Measurements from ENCODE around the gene RBM28.

RBM28 gene
- total RNA-seq = 22.4 to 68.0 reads per million in 2 donors

GRCh38 chr7:128343554-128344430 is at the start of gene RBM28:
RBM28 (minus strand) TSS chr7:128343908; CDS start chr7:128343793, 115 bp downstream.
- DNase-seq = peak; percentile 75

- no peak for DNase-seq
Observed at GRCh38 chr7:128392446-128393327, 49.0 kb upstream of the RBM28 start.

DNA sequence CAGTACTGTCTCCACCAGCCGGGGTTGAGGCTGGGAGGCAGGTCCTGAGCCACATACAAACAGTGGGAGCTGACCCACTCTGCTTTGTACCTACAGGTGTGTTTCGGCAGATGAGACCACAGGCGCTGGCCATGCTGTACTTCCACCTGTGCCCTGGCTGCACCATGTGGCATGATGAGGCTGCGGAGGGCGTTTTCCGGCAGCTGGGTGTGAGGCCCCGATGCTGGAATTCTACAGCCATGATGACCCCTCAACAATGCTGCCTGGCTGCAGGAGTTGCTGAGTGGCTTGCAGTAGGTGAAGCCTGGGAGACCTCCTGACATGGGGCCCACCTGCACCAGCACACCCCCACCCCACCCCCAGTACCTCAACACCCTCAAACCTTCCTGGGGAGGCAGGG is 48.1 kb upstream of the RBM28 start:
- DNase-seq = no peak

DNA sequence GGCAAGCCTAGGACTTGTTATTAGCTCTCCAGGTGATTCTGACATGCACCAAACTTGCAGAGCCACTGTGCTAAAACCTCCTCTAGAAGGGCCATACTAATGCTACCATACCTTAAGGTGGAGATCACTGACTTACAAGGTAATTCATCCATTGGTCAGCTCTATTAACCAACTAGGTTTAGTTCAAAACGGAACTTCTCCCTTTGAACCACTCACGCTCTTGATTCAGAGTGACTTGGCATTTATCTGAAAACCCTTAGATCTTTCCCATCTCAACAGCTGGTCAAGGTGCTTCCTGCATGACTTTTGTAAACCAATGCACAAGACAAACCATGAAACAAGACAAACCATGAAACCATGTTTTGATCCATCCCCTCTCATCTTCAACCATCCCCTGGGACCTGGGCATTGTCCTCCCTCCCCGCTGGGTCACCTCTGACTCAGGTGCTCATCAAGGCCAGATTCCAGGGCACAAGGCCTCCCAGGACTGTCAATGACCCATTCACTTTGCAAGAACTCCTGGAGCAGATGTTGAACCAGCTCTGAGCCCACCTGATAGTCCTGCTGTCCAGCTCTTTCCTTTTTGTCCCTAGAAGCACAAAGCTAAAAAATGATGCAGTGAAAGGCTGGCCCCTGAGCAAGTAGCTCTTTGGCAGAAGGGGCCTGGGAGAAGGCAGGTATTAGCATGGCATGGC is 47.3 kb upstream of the RBM28 start:
- DNase-seq = no peak

DNA sequence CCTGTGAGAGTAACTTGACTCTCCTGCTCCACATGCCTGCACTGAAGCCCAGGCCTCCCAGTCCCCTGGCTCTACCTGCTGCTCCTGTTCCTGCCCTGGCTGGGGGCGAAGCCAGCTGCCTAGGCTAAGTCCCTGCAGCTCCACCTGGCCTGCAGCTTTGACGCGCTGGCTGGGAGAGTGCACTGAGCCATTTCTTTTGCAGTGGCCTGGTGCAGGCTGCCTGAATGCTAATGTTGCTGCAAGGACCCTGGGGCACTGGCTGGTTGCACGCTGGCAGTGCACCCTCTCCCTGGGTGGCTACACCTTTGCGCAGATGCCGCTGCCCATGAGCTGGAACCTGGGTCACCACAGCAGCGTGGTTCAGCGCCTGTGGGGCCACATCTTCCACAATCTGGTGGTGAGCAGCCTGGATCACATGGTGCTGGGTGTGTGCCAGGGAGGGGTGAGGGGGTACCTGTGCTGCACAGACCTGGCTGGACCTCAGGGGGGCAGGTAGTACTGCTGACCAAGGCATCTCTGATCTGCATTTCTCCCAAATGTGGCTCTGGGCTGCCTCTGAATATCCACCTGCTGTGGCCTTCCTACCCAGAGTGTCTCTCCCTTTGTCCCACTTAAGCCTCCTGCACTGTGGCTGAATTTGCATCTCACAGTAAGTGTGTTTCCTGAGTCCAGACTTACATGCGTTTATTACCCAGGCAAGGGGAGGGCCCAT is 46.1 kb upstream of the RBM28 start:
- DNase-seq = no peak

DNA sequence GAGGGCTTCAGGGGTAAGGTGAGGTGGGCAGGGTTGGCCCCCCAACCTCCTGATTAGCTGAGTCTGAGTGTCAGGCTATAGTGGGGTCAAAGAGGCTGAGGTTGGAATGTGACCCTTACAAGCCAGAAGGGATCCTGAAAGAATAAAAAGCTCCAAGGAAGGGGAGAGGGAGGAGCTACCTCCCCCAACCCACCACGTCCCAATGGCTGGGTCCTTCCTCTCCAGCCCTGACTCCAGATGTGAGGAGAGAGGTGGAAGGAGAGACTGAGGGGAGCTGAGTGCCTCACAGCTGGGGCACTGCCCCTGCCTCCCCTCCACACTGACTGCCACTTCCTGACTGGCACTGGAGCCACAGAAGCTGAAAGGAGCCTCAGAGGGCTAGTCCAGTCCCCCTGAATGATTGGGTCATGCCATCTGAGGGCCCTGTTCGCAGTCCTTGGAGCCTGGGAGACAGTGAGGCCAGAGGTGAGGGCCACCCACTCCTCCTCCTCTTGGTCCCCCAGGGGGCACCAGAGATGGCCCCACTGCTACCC is 45.4 kb upstream of the RBM28 start:
- no peak for DNase-seq

DNA sequence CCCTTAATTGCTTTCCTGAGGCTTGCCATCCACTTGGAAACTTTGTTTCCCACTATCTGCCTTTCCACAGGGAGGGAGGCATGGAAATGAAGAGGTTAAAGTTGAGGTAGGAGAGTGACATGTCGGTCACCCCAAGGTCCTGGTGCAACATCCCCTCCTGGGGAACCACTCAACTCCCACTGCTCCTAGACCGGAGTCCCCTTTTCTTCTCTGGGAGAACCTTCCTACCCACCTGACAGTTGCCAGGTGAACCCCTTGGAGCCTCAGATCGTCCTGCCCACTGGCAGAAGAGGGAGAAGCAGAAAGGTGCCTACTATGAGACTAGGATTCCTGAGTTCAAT is 44.4 kb upstream of the RBM28 start:
- DNase-seq = no peak

DNA sequence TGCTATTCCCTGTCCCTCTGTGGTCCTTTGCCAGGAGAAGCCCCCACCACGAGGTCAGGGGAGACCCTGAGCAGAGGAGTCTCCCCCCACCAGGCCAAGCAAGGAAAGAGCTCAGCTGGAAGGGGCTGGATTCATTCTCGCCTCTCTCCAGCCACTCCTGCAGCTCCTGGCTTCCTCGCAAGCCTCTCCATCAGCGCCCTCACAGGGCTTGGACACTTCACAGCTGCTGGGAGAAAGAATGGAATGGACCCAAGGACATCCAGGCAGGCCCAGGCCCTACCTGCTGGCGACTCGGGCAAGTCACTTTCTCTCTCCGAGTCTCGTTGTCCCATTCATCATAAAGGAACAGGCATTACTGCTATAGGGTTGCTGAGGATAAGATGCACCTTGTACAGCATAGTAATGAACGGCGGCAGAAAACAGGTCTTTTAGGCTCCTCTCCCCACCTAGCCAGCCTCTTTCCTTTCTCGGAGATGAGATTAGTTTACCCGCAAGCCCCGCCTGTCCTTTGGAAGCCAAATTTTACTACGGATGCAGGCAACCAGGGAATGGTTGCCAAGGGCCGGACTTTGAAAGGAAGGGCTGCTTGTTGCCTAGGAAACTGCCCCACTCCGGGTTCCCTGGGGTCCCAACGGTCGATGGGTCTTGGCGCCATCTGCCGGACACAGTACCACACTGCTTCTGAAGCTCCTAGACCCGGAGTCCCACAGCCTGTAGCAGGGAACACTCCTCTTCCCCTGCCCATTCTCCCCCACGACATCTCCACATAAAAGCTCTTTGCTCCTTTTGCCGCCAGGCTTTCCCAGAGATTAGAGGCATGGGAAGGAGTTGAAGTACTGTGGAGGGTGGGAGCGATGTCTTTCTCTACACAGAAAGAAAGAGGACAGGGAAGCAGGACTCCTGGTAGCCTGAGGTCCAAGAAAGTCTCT is 43.8 kb upstream of the RBM28 start:
- peak; percentile 56 for DNase-seq

DNA sequence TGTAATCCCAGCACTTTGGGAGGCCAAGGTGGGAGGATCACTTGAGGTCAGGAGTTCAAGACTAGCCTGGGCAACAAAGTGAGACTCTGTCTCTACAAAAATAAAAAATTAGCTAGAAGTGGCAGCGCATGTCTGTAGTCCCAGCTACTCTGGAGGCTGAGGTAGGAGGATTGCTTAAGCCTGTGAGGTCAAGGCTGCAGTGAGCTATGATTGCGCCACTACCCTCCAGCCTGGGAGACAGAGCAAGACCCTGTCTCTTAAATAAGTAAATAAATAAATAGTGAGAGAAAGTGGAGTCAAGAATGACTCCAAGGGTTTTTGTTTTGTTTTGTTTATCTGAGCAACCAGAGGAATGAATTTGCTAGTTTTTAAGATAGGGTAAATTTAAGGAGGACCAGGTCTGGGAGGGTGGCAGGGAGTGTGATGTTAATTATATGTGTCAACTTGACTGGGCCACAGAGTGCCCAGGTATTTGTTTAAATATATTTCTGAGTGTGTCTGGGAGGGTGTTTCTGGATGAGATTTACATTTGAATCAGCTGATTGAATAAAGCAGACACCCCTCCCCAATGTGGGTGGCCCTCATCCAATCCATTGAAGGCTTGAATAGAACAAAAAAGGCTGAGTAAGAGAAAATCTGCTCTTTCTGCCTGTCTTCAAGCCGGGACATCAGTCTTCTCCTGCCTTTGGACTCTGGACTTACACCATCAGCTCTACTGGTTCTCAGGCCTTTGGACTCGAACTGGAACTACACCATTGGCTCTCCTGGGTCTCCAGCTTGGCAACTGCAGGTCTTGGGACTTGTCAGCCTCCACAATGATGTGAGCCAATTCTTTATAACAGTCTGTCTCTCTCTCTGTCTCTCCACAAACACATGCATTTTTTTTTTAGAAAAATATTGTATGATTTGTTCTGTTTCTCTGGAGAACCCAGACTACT is 42.5 kb upstream of the RBM28 start:
- DNase-seq = no peak

DNA sequence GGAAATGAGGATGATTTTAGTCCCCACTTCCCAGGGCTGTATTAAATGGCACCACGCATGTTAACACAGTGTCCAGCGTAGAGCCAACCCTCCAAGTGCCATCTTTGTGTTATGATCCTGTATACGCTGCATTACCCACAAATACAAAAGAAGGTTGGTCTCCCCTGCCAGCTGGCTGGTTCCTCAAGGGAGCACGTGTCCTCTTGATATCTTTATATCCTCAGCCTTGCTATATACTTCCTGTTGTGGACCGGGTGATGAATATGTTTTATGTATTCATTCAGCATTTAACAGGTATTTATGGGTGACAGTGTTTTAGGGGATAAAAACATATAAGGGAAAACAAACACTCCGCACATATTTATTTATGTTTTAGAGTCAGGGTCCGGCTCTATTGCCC is 41.0 kb upstream of the RBM28 start:
- no peak for DNase-seq

DNA sequence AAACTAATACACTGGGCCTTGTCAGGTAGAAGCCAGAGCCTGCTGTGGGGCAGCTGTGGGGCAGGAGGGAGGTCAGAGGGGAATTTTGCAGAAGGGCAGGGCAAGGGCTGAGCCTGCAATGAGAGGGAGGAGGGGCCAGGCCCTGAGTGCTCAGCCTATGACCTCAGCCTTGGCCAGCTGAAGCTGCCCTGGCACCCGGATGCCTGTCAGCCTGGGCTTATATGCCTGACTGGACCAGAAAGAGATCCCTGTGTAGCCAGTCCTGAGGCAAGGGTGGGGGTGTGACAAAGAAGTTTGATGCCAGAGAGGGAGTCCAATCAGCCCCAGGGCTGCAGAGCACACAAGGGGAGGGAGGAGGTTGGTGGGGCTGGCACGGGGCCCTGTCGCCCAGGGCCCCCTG is 40.1 kb upstream of the RBM28 start:
- DNase-seq = no peak

GRCh38 chr7:128381161-128381821 is 37.6 kb upstream of the RBM28 start:
- peak; percentile 25 for DNase-seq

DNA sequence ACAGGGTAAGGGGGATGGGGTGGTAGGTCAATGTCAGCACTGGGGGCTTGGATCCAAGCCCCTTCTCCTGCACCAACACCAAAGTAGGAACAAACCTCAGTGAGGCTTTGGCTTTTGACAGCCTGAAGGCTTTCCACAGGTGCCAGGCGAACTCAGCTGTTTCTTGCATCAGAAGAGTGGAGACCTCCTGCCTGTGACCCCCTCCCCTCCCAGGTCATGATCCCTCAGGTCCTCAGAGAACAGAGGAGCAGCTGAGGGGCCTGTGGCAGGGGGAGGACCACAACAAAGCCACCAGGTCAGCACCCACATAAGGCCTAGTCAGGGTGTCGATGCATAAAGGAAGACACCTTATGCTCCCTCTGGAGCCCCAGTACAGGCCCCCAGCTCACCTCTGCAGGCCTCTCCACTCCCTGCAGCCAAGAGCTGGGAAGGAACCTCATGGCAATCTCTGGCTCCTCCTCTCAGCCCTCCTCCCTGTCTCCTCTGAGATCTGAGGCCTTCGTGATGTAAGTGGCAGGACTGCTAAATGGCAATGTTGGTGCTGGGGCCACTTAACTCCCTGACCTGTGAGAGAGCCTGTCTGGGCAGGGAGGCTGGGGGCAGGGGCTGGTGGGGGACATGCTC is 36.9 kb upstream of the RBM28 start:
- DNase-seq = no peak

DNA sequence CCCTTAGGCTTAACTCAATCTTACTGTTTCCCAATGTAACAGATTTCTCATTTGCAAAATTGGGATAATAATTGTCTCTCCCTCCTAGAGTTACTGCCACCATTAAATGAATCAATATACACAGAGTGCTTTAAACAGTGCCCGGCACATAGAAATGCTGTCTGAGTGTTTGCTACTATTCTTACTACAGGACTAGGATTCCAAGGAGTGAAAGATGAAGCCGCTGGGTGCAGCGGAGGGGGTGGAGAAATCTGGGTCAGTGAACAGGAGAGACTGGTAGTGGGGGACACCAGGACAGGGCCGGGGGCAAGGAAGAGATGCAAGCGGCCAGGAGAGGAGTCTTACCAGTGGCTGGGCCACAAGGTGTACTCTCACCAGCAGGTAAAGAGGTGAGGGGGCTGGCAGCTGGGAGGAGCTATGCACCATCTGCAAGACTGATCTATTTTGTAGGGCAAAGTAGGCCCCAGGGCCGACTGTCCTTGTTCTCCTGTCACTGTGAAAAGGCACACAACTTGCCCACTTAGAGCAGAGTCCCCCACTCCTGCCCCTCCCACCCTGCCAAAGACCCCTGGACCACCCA is 36.3 kb upstream of the RBM28 start:
- no peak for DNase-seq

- no peak for DNase-seq
Observed at GRCh38 chr7:128378637-128379036, 34.9 kb upstream of the RBM28 start.

DNA sequence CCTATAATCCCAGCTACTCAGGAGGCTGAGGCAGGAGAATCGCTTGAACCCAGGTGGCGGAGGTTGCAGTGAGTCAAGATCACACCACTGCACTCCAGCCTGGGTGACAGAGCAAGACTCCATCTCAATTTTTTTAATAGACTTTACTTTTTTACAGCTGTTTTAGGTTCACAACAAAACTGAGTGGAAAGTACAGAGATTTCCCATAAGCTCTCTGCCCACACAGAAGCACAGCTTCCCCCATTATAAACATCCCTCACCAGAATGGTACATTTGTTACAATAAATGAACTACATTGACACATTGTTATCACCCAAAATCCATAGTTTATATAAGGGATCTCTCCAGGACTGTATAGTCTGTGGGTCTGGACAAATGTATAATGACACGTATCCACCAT is 32.4 kb upstream of the RBM28 start:
- no peak for DNase-seq

GRCh38 chr7:128374041-128374440 is 30.3 kb upstream of the RBM28 start:
- no peak for DNase-seq

- no peak for DNase-seq
Observed at GRCh38 chr7:128373606-128374005, 29.9 kb upstream of the RBM28 start.

- DNase-seq = no peak
Observed at GRCh38 chr7:128370491-128370890, 26.8 kb upstream of the RBM28 start.

Data from T-helper 9 cell (primary cell).